ENCODE measurements around the gene LINGO1. TPM values are rescaled to one million over a fixed set of nuclear protein-coding genes. Genes with fewer than 3 reads are reported as not detected.

The LINGO1 gene
- total RNA-seq, 2 experiments from 2014 or later, result not detected

DNA sequence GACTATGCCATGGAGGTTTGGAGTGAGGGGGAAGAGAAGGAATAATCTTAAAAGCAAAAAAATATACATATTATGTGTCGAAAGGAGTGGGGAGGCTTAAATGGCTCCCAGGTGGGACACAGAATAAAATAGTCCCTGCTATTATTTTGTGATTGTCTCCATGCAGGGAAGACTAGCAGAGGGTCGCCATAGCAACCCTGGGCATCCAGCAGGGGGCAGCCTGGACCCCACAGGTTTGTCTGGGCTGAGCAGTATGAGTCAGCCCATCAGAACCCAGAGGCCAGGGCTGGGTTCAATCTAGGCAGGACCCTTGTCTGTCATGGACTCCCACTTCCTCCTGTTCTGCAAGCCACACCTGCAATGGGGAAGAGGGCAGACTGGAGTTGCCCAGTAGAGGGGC, 17.6 kb upstream of the LINGO1 start:
- no peak for TF ChIP-seq EZH2phosphoT487 (IDR thresholded peaks at IDR 0.05; ENCODE audit: borderline replicate concordance, low read depth, low read length)
- TF ChIP-seq CTCF (conservative IDR thresholded peaks at IDR 0.05; ENCODE audit: low read length), result peak; percentile 67
- Histone ChIP-seq H3K4me3 (ENCODE audit: low read depth, low read length, poor library complexity, severe bottlenecking) (no peak overlapping the region), H3K4me2 (ENCODE audit: low read length) (no peak overlapping the region), H3K79me2 (ENCODE audit: insufficient read depth, low read depth, low read length) (no peaks in the 10 kb centered on the region), H3K4me1 (ENCODE audit: insufficient read depth, low read length, poor library complexity, severe bottlenecking) (no peaks in the 10 kb centered on the region), H3K27ac (ENCODE audit: low read depth, low read length, poor library complexity, severe bottlenecking) (no peak overlapping the region), H3K9me2 (ENCODE audit: insufficient read depth, low read length) (no peaks in the 10 kb centered on the region), H3K9me3 (ENCODE audit: low read length) (no peaks in the 10 kb centered on the region), H3K36me3 (ENCODE audit: insufficient read depth, low read length) (no peaks in the 10 kb centered on the region), H2AFZ (ENCODE audit: low read length) (no peak overlapping the region), H4K20me1 (ENCODE audit: insufficient read depth, low read length) (no peaks in the 10 kb centered on the region)
- peak; percentile 14 for DNase-seq (ENCODE audit: low spot score)
- ChIA-PET CTCF (ENCODE audit: unreplicated experiment) (no interaction called here), POLR2A (no interaction called here)
- no TSS peak for BruUV-seq (replicated peaks)
- intact Hi-C loops (cut with micrococcal nuclease; ENCODE audit: unreplicated experiment), result no loop called here

- Histone ChIP-seq H3K36me3 (ENCODE audit: insufficient read depth, low read length) (no peaks in the 10 kb centered on the region), H3K4me1 (ENCODE audit: insufficient read depth, low read length, poor library complexity, severe bottlenecking) (no peaks in the 10 kb centered on the region), H4K20me1 (ENCODE audit: insufficient read depth, low read length) (no peaks in the 10 kb centered on the region), H3K4me3 (ENCODE audit: low read depth, low read length, poor library complexity, severe bottlenecking) (no peak overlapping the region), H2AFZ (ENCODE audit: low read length) (no peak overlapping the region), H3K79me2 (ENCODE audit: insufficient read depth, low read depth, low read length) (no peaks in the 10 kb centered on the region), H3K4me2 (ENCODE audit: low read length) (no peak overlapping the region), H3K9me2 (ENCODE audit: insufficient read depth, low read length) (no peaks in the 10 kb centered on the region), H3K27ac (ENCODE audit: low read depth, low read length, poor library complexity, severe bottlenecking) (no peak overlapping the region), H3K9me3 (ENCODE audit: low read length) (no peaks in the 10 kb centered on the region)
- POLR2A ChIA-PET, result no interaction called here
- BruUV-seq (replicated peaks), result no TSS peak
- CTCF ChIA-PET (ENCODE audit: unreplicated experiment), result no interaction called here
- no peak for DNase-seq (ENCODE audit: low spot score)
- intact Hi-C loops (cut with micrococcal nuclease; ENCODE audit: unreplicated experiment), result no loop called here
- TF ChIP-seq CTCF (conservative IDR thresholded peaks at IDR 0.05; ENCODE audit: low read length) (no peak), EZH2phosphoT487 (IDR thresholded peaks at IDR 0.05; ENCODE audit: borderline replicate concordance, low read depth, low read length) (no peak)
Observed at GRCh38 chr15:77649610-77650009, 16.9 kb upstream of the LINGO1 start.

- no peak for TF ChIP-seq EZH2phosphoT487 (IDR thresholded peaks at IDR 0.05; ENCODE audit: borderline replicate concordance, low read depth, low read length)
- TF ChIP-seq CTCF (conservative IDR thresholded peaks at IDR 0.05; ENCODE audit: low read length), result no peak
- ChIA-PET CTCF (ENCODE audit: unreplicated experiment) (no interaction called here), POLR2A (no interaction called here)
- H3K79me2 ChIP-seq (ENCODE audit: insufficient read depth, low read depth, low read length), result no peaks in the 10 kb centered on the region
- no peak overlapping the region for H3K4me2 ChIP-seq (ENCODE audit: low read length)
- no peaks in the 10 kb centered on the region for H3K4me1 ChIP-seq (ENCODE audit: insufficient read depth, low read length, poor library complexity, severe bottlenecking)
- H3K36me3 ChIP-seq (ENCODE audit: insufficient read depth, low read length), result no peaks in the 10 kb centered on the region
- H3K4me3 ChIP-seq (ENCODE audit: low read depth, low read length, poor library complexity, severe bottlenecking), result no peak overlapping the region
- H2AFZ ChIP-seq (ENCODE audit: low read length), result no peak overlapping the region
- no peaks in the 10 kb centered on the region for H4K20me1 ChIP-seq (ENCODE audit: insufficient read depth, low read length)
- H3K9me2 ChIP-seq (ENCODE audit: insufficient read depth, low read length), result no peaks in the 10 kb centered on the region
- no TSS peak for BruUV-seq (replicated peaks)
- no peak for DNase-seq (ENCODE audit: low spot score)
- no peak overlapping the region for H3K27ac ChIP-seq (ENCODE audit: low read depth, low read length, poor library complexity, severe bottlenecking)
- intact Hi-C loops (cut with micrococcal nuclease; ENCODE audit: unreplicated experiment), result no loop called here
- no peaks in the 10 kb centered on the region for H3K9me3 ChIP-seq (ENCODE audit: low read length)
Observed at GRCh38 chr15:77649017-77649416, 16.3 kb upstream of the LINGO1 start.
